Left ventricle myocardium superior (tissue), 1 donor: ENCODE measurements around the gene SAMD4B. TPM values are rescaled to one million over a fixed set of nuclear protein-coding genes. Genes with fewer than 3 reads are reported as not detected.

Experiments
- ATAC-seq: fragments of 200-7000 bp; cut with Tn5 transposase; one replicate; pipeline ENCODE4 v1.9.1; 2020; ENCODE audit warnings: mild to moderate bottlenecking, moderate library complexity
- DNase-seq: peaks from one replicate; pipeline ENCODE4 v3.0.0-alpha.2; 2020
- intact Hi-C: fragments of 100-400 bp; cut with micrococcal nuclease; formaldehyde crosslinking; loops from one replicate; pipeline ENCODE4 v1.11.0; 2022
- microRNA-seq: library from miRNA; unstranded; fragments of <30 nt; microRNA quantifications from one replicate; pipeline ENCODE4 v1.2.0, GENCODE V29; 2020; ENCODE audit warnings: borderline number of aligned reads
- total RNA-seq: library from RNA; stranded (reverse); fragmentation: NEBNext Ultra II Directional; extraction: Animal tissue kit (Norgen Biotek cat#: 25700); gene quantifications from one replicate; pipeline ENCODE4 v1.2.1, GENCODE V29; 2021
- donor health status: DM: no; HTN: yes; CAD: no; lungs with severe emphysema.

SAMD4B gene
- total RNA-seq, 1 donor from 2014 or later: 50.7 TPM

- DNase-seq: no peak
- no peak for ATAC-seq
- intact Hi-C loops: no loop called here
Measured at GRCh38 chr19:39432677-39433025, 90.4 kb downstream of the SAMD4B start.

- DNase-seq: no peak
- intact Hi-C loops: no loop called here
Measured at GRCh38 chr19:39433480-39434079, 91.4 kb downstream of the SAMD4B start.

GRCh38 chr19:39434123-39435076 lies 92.2 kb downstream of the SAMD4B start:
- intact Hi-C loops: no loop called here
- no peak for DNase-seq
- no peak for ATAC-seq

More at GRCh38 chr19:39433480-39434079, 91.4 kb downstream of the SAMD4B start:
- no peak for ATAC-seq

Small RNA genes within 50 kb of the gene (microRNA-seq; reads per million reads assigned to microRNA genes)
- gene MIR4530: not detected

Other genes with a start within 250 kb of the SAMD4B start
- gene PAK4, start 216.6 kb upstream of the SAMD4B start, total RNA-seq: 17.4 TPM
- gene NCCRP1, start 145.5 kb upstream of the SAMD4B start, total RNA-seq: not detected
- gene SYCN, start 138.2 kb upstream of the SAMD4B start, total RNA-seq: not detected
- gene IFNL3, start 97.4 kb upstream of the SAMD4B start, total RNA-seq: not detected
- gene IFNL4, start 93.6 kb upstream of the SAMD4B start, total RNA-seq: not detected
- gene IFNL2, start 74.0 kb upstream of the SAMD4B start, total RNA-seq: not detected
- not detected for gene IFNL1, start 46.0 kb upstream of the SAMD4B start, total RNA-seq
- gene LRFN1, start 21.6 kb upstream of the SAMD4B start, total RNA-seq: 0.35 TPM
- gene GMFG, start 6.4 kb upstream of the SAMD4B start, total RNA-seq: 18.5 TPM
- 34.8 TPM for gene PAF1, start 48.7 kb downstream of the SAMD4B start, total RNA-seq
- 22.2 TPM for gene MED29, start 49.0 kb downstream of the SAMD4B start, total RNA-seq
- gene ZFP36, start 64.4 kb downstream of the SAMD4B start, total RNA-seq: 53.0 TPM
- 11.6 TPM for gene PLEKHG2, start 70.2 kb downstream of the SAMD4B start, total RNA-seq
- gene RPS16, start 93.5 kb downstream of the SAMD4B start, total RNA-seq: 1,154 TPM
- 85.8 TPM for gene SUPT5H, start 103.2 kb downstream of the SAMD4B start, total RNA-seq
- 75.3 TPM for gene TIMM50, start 138.4 kb downstream of the SAMD4B start, total RNA-seq
- gene DLL3, start 156.5 kb downstream of the SAMD4B start, total RNA-seq: not detected
- gene SELENOV, start 172.7 kb downstream of the SAMD4B start, total RNA-seq: not detected
- gene EID2B, start 190.4 kb downstream of the SAMD4B start, total RNA-seq: 2.0 TPM
- gene EID2, start 197.7 kb downstream of the SAMD4B start, total RNA-seq: 9.9 TPM